Right ventricle myocardium inferior (tissue), 1 donor: ENCODE data around the gene CUX1. TPM values are rescaled to one million over a fixed set of nuclear protein-coding genes. Genes with fewer than 3 reads are reported as not detected.

Experiments
- ATAC-seq: fragments of 200-7000 bp; cut with Tn5 transposase; one replicate; pipeline ENCODE4 v1.9.1; 2020; ENCODE audit warnings: mild to moderate bottlenecking, moderate library complexity
- DNase-seq: peaks from one replicate; pipeline ENCODE4 v3.0.0; 2021; ENCODE audit errors: missing footprints
- intact Hi-C: fragments of 100-400 bp; cut with DNase I; formaldehyde crosslinking; loops from one replicate; pipeline ENCODE4 v1.11.0; 2022
- total RNA-seq: library from RNA; stranded (reverse); fragmentation: NEBNext Ultra II Directional; extraction: Animal tissue kit (Norgen Biotek cat#: 25700); gene quantifications from one replicate; pipeline ENCODE4 v1.2.1, GENCODE V29; 2021
- donor health status: DM: no; HTN: yes; CAD: no; lungs with severe emphysema.

CUX1 gene
- total RNA-seq, 1 donor from 2014 or later: 107 TPM

- DNase-seq (no peak), ATAC-seq (peak; percentile 27)
- intact Hi-C loops: loop anchor here (5.0 kb wide), 1 partner anchor 79 kb away; no protein-coding TSS in a partner anchor
Observed at GRCh38 chr7:101936611-101937231, 119.3 kb downstream of the CUX1 start.

- ATAC-seq: no peak
- intact Hi-C loops: loop anchor here (5.0 kb wide), 1 partner anchor 81 kb away; no protein-coding TSS in a partner anchor
- DNase-seq: no peak
Observed at GRCh38 chr7:101937717-101938514, 120.5 kb downstream of the CUX1 start.

GRCh38 chr7:101939136-101939695, 121.8 kb downstream of the CUX1 start:
- ATAC-seq: no peak
- DNase-seq: no peak
- intact Hi-C loops: loop anchor here (5.0 kb wide), 1 partner anchor 82 kb away; no protein-coding TSS in a partner anchor

- DNase-seq: no peak
- intact Hi-C loops: loop anchor here (10.0 kb wide), 1 partner anchor 205 kb away; no protein-coding TSS in a partner anchor
- ATAC-seq: no peak
Observed at GRCh38 chr7:101940151-101940550, 122.7 kb downstream of the CUX1 start.

GRCh38 chr7:101940830-101941229, 123.4 kb downstream of the CUX1 start:
- no peak for DNase-seq
- intact Hi-C loops: loop anchor here (10.0 kb wide), 1 partner anchor 204 kb away; no protein-coding TSS in a partner anchor
- ATAC-seq: peak; percentile 30

GRCh38 chr7:101941481-101942383, 124.3 kb downstream of the CUX1 start:
- ATAC-seq (peak; percentile 39), DNase-seq (no peak)
- intact Hi-C loops: loop anchor here (10.0 kb wide), 1 partner anchor 203 kb away; no protein-coding TSS in a partner anchor

- DNase-seq: no peak
- no peak for ATAC-seq
Observed at GRCh38 chr7:101942603-101943210, 125.3 kb downstream of the CUX1 start.

GRCh38 chr7:101943306-101943705, 125.9 kb downstream of the CUX1 start:
- ATAC-seq (no peak), DNase-seq (no peak)
- intact Hi-C loops: loop anchor here (10.0 kb wide), 1 partner anchor 201 kb away; no protein-coding TSS in a partner anchor

More at GRCh38 chr7:101942603-101943210, 125.3 kb downstream of the CUX1 start:
- intact Hi-C loops: loop anchor here (10.0 kb wide), 1 partner anchor 202 kb away; no protein-coding TSS in a partner anchor

GRCh38 chr7:101943889-101944600, 126.6 kb downstream of the CUX1 start:
- intact Hi-C loops: loop anchor here (10.0 kb wide), 1 partner anchor 201 kb away; no protein-coding TSS in a partner anchor
- no peak for ATAC-seq
- DNase-seq: no peak

- intact Hi-C loops: loop anchor here (5.0 to 10.0 kb wide), 2 partner anchors 127 to 200 kb away; partner anchors contain the start of gene CUX1
- no peak for DNase-seq
- ATAC-seq: no peak
Observed at GRCh38 chr7:101944611-101945010, 127.2 kb downstream of the CUX1 start.

GRCh38 chr7:101945034-101945758, 127.8 kb downstream of the CUX1 start:
- DNase-seq (no peak), ATAC-seq (peak; percentile 75)
- intact Hi-C loops: loop anchor here (5.0 to 10.0 kb wide), 2 partner anchors 128 to 200 kb away; partner anchors contain the start of gene CUX1

- intact Hi-C loops: loop anchor here (5.0 to 10.0 kb wide), 2 partner anchors 131 to 197 kb away; partner anchors contain the start of gene CUX1
Observed at GRCh38 chr7:101947899-101948298, 130.5 kb downstream of the CUX1 start.

GRCh38 chr7:101948650-101949049, 131.2 kb downstream of the CUX1 start:
- intact Hi-C loops: loop anchor here (5.0 to 10.0 kb wide), 2 partner anchors 131 to 196 kb away; partner anchors contain the start of gene CUX1
- ATAC-seq (no peak), DNase-seq (no peak)

More at GRCh38 chr7:101947899-101948298, 130.5 kb downstream of the CUX1 start:
- peak; percentile 56 for ATAC-seq
- DNase-seq: peak; percentile 81

GRCh38 chr7:101950450-101951119, 133.2 kb downstream of the CUX1 start:
- DNase-seq: no peak
- no peak for ATAC-seq
- intact Hi-C loops: loop anchor here (5.0 kb wide), 1 partner anchor 93 kb away; no protein-coding TSS in a partner anchor

GRCh38 chr7:101951757-101952156, 134.3 kb downstream of the CUX1 start:
- DNase-seq (no peak), ATAC-seq (no peak)
- intact Hi-C loops: loop anchor here (5.0 kb wide), 1 partner anchor 94 kb away; no protein-coding TSS in a partner anchor
